HG02943 (cell line): ENCODE results near the gene STARD13.
"Not testable (repeated sequence)": the region's sequence is repeated elsewhere in the genome, so short reads cannot be mapped to it uniquely, and the experiment has no call there.

ENCODE experiments used
- ATAC-seq: cut with Tn5 transposase; IDR thresholded peaks from one replicate; pipeline ENCODE4 v1.9.1; 2021; ENCODE audit warnings: mild to moderate bottlenecking, low read depth, moderate library complexity; ENCODE audit not compliant: unreplicated experiment

STARD13 gene

DNA sequence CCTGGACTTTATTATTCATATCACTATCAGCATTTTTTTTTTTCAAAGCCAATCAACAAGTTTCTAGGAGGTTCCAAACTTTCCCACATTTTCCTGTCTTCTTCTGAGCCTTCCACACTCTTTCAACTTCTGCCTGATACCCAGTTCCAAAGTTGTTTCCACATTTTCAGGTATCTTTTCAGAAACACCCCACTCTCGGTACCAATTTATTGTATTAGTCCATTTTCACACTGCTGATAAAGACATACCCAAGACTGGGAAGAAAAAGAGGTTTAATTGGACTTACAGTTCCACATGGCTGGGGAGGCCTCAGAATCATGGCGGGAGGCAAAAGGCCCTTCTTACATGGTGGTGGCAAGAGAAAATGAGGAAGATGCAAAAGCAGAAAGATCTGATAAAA, 122.8 kb downstream of the STARD13 start:
- ATAC-seq: not testable (repeated sequence)

- ATAC-seq: no peak
These were observed 126.7 kb downstream of the STARD13 start for GRCh38 chr13:33158816-33159215.

GRCh38 chr13:33158271-33158670, 127.3 kb downstream of the STARD13 start:
- no peak for ATAC-seq

- no peak for ATAC-seq
These were observed 130.6 kb downstream of the STARD13 start for GRCh38 chr13:33154911-33155310.

DNA sequence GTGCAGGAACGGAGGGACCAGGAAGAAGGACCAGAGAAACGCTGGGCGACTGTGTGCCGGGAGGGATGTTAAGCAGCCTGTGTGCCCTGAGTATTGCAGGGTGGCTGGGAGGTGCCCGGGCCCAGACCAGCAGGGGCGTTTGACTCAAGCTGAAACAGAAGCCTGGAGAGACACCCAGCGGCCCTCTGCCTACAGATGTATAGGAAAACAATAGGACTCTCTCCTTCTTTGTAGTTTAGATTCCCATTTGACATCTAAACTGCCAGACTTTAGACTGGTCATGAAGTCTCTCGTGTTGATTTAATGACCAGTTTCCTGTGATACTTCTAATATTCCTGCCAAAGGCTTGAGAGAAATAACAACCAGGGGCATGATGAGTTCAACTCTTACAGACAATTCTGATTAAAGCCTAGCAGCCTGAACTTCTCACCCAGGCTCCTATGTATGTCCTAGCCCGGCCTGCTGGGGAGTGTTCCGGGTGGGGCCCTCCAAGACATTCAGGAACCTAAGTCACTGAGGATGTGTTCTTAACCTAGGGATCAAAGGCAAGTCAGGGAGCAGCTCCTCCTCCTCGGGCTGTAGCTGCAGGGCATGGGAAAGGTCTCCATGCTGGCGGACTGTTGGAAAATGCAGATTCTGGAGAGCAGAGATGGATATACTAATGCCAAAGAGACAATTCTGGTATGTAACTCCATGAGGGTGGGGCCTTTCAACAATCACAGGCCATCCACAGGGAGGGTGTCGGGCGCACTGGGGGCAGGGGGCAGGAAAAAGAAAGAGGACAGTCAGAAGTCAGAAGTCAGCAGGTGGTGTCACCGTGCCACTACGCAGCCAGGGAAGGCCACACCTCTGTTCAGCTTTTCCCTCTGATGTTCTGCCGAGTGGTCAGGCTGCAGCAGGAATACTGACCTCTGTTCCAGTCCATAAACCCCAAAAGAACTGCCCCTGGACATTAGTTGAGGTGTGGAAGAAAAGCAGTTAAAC, 131.8 kb downstream of the STARD13 start:
- no peak for ATAC-seq

GRCh38 chr13:33152389-33152788, 133.2 kb downstream of the STARD13 start:
- no peak for ATAC-seq

GRCh38 chr13:33150662-33151061, 134.9 kb downstream of the STARD13 start:
- no peak for ATAC-seq

DNA sequence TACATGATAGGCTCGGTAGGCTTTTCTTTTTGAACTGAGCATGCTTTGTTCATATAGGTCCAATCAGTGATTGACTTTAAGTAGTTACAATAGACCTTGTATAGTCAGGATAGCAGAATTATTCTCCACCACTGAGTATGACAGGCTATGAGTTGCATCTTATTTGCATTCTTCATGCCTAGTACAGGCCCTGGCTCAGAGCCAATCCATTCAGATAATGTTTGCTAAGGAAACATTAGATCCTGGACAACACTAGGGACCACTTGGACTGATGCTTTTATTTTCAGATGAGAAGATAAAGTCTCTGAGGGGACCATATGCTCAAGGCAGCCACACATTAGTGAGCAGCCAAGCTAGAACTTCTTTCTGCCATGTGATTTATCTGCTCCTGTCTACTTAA, 135.4 kb downstream of the STARD13 start:
- no peak for ATAC-seq

DNA sequence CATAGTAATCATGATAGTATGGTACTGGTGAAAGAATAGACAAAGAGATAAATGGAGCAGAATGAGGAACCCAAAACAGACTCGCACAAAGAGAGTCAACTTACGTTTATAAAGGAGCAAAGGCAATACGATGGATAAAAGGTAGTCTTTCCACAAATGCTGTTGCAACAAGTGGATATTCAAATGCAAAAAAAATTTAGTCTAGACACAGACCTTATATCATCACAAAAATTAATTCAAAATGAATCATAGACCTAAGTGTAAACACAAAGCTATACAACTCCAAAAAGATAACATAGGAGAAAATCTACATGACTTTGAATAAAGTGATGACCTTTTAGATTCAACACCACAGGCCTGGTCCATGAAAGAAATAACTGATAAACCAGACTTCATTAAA, 137.7 kb downstream of the STARD13 start:
- ATAC-seq: no peak

- ATAC-seq: peak; percentile 75
These were observed 138.5 kb downstream of the STARD13 start for GRCh38 chr13:33146843-33147611.

- ATAC-seq: no peak
These were observed 139.9 kb downstream of the STARD13 start for GRCh38 chr13:33145667-33146066.

- no peak for ATAC-seq
These were observed 141.2 kb downstream of the STARD13 start for GRCh38 chr13:33144358-33144784.

GRCh38 chr13:33139780-33140535, 145.6 kb downstream of the STARD13 start:
- ATAC-seq: no peak

GRCh38 chr13:33139184-33139583, 146.4 kb downstream of the STARD13 start:
- ATAC-seq: no peak

- ATAC-seq: no peak
These were observed 147.1 kb downstream of the STARD13 start for GRCh38 chr13:33138441-33138840.

- ATAC-seq: no peak
These were observed 147.8 kb downstream of the STARD13 start for GRCh38 chr13:33137721-33138120.

DNA sequence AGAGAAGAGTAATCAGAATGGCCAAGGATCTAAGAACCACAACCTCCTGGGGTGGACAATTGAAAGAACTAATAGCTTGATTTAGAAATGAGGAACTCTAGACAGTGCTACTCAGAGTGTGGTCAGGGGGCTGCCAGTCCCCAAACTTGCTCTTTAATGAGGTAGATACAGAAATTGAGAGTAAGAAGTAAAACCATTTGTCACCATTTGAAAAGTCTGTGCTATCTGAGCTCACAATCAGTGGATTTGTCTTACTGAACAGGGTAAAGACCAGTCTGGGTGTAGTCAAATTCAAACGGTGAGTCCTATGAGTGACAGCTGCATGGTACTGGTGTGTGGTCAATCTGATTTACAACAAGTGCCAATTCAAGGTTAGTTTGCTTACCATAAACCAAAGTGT, 150.5 kb downstream of the STARD13 start:
- no peak for ATAC-seq

GRCh38 chr13:33134213-33134612, 151.3 kb downstream of the STARD13 start:
- ATAC-seq: no peak

DNA sequence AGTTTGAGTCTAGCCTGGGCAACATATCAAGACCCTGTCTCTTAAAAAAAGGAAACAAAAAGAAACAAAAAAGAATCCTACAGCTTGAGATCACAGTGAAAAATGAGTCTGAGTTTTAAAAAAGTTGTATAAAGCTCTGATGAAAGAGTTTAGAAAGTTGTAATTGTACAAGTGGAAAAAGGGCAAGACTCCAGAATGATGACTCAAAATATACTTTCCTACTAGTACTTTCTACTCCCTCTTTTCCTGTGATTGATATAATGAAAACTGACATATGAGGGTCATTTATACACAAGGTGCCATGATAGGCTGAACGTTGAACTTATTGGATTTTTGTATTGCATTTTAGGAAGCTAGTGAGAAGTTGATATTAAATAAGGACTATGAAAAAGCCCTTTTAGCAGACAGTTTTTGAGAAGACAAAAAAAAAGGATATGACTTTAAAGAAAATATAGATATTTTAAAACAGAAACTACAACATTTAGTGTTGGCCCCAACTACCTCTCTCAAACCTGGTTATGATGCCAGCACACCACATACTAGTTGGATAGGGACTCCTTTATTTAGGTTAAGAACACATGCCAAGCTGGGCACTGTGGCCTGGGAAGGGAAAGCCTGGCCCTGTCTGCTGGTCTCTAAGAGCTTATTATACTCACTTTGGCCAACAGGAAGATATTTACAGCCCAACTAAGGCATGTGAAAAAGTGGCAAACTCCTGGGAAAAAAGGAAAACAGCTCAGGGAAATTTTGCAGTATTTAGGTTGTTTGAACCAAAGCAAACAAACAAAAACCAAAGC, 152.7 kb downstream of the STARD13 start:
- no peak for ATAC-seq

- ATAC-seq: no peak
These were observed 155.7 kb downstream of the STARD13 start for GRCh38 chr13:33129886-33130285.
